Neural cell (in vitro differentiated cells): ENCODE results near the gene TSPYL2. TPM values are rescaled to one million over a fixed set of nuclear protein-coding genes. Genes with fewer than 3 reads are reported as not detected.

Experiments used
- H2AFZ ChIP-seq: fragments of 200-600, 300-800 bp; sonication (generic), shearing (Covaris generic); 2 replicates; pipeline ENCODE4 v1.6.0; 2014; ENCODE audit warnings: low read depth, mild to moderate bottlenecking, antibody characterized with exemption, low read length, moderate library complexity
- H3F3A ChIP-seq: fragments of 200-600 bp; shearing (Covaris generic); 2 replicates; pipeline ENCODE4 v1.6.1; 2016; ENCODE audit warnings: mild to moderate bottlenecking, moderate library complexity, mixed read lengths, antibody characterized with exemption, low read length; ENCODE audit not compliant: insufficient read depth, poor library complexity, severe bottlenecking
- H3K27ac ChIP-seq: fragments of 200-600, 300-800 bp; sonication (generic), shearing (Covaris generic); 2 replicates; pipeline ENCODE4 v1.5.1; 2014; ENCODE audit warnings: mild to moderate bottlenecking, low read length, moderate library complexity
- H3K27me3 ChIP-seq: fragments of 300-800, 200-600 bp; sonication (generic), shearing (Covaris generic); 2 replicates; pipeline ENCODE4 v1.6.0; 2014; ENCODE audit warnings: mild to moderate bottlenecking, low read depth, low read length, moderate library complexity; ENCODE audit not compliant: insufficient read depth
- H3K36me3 ChIP-seq: fragments of 300-800, 200-600 bp; sonication (generic), shearing (Covaris generic); 2 replicates; pipeline ENCODE4 v1.5.1; 2014; ENCODE audit warnings: mild to moderate bottlenecking, antibody characterized with exemption, low read length, moderate library complexity; ENCODE audit not compliant: insufficient read depth
- H3K4me2 ChIP-seq: fragments of 300-800, 200-600 bp; sonication (generic), shearing (Covaris generic); 2 replicates; pipeline ENCODE4 v1.6.0; 2014; ENCODE audit warnings: mild to moderate bottlenecking, low read length
- H3K4me3 ChIP-seq: fragments of 300-800, 200-600 bp; sonication (generic), shearing (Covaris generic); 2 replicates; pipeline ENCODE4 v1.5.1; 2014; ENCODE audit warnings: mild to moderate bottlenecking, low read length, moderate library complexity
- H3K79me2 ChIP-seq: fragments of 200-600 bp; shearing (Covaris generic); replicated peaks from 2 replicates; pipeline ENCODE4 v1.6.0; 2014; ENCODE audit warnings: mild to moderate bottlenecking, low read length, moderate library complexity; ENCODE audit not compliant: insufficient read depth
- H3K9ac ChIP-seq: fragments of 300-800, 200-600 bp; sonication (generic), shearing (Covaris generic); 2 replicates; pipeline ENCODE4 v1.6.1; 2016; ENCODE audit warnings: mild to moderate bottlenecking, low read length, mixed read lengths
- H3K9me2 ChIP-seq: fragments of 200-600 bp; shearing (Covaris generic); 2 replicates; pipeline ENCODE4 v1.6.1; 2016; ENCODE audit warnings: mild to moderate bottlenecking, low read length, mixed read lengths; ENCODE audit not compliant: insufficient read depth
- H3K9me3 ChIP-seq: fragments of 200-600, 300-800 bp; sonication (generic), shearing (Covaris generic); 2 replicates; pipeline ENCODE4 v1.6.1; 2016; ENCODE audit warnings: mild to moderate bottlenecking, mixed run types, low read length, moderate library complexity, mixed read lengths
- H4K20me1 ChIP-seq: fragments of 200-600 bp; shearing (Covaris generic); 2 replicates; pipeline ENCODE4 v1.6.1; 2016; ENCODE audit warnings: mild to moderate bottlenecking, mixed run types; ENCODE audit not compliant: insufficient read depth
- EP300 ChIP-seq: fragments of 450-650 bp; conservative IDR thresholded peaks from 2 replicates; pipeline ENCODE4 v1.6.1; 2014; ENCODE audit warnings: antibody characterized with exemption, mild to moderate bottlenecking, moderate library complexity; ENCODE audit not compliant: poor library complexity, severe bottlenecking
- EZH2 ChIP-seq: fragments of 200-600, 300-800 bp; shearing (Covaris generic), sonication (generic); IDR thresholded peaks from 2 replicates; pipeline ENCODE4 v1.6.1; 2014; ENCODE audit warnings: antibody characterized with exemption, low read length, borderline replicate concordance, mild to moderate bottlenecking; ENCODE audit not compliant: insufficient read depth, poor library complexity, severe bottlenecking
- MXI1 ChIP-seq: fragments of 450-650 bp; conservative IDR thresholded peaks from 2 replicates; pipeline ENCODE4 v1.6.1; 2014; ENCODE audit warnings: antibody characterized with exemption, mild to moderate bottlenecking; ENCODE audit not compliant: poor library complexity, severe bottlenecking
- POLR2AphosphoS5 ChIP-seq: IDR thresholded peaks from 2 replicates; pipeline ENCODE4 v1.6.1; 2012
- RAD21 ChIP-seq: fragments of 450-650 bp; conservative IDR thresholded peaks from 2 replicates; pipeline ENCODE4 v1.6.1; 2014; ENCODE audit warnings: antibody characterized with exemption, mild to moderate bottlenecking, moderate library complexity
- SMC3 ChIP-seq: fragments of 450-650 bp; conservative IDR thresholded peaks from 2 replicates; pipeline ENCODE4 v1.6.1; 2014; ENCODE audit warnings: antibody characterized with exemption, mild to moderate bottlenecking, moderate library complexity; ENCODE audit not compliant: poor library complexity
- TAF1 ChIP-seq: IDR thresholded peaks from 2 replicates; pipeline ENCODE4 v1.6.1; 2012; ENCODE audit warnings: low read depth
- polyA plus RNA-seq: library from polyadenylated mRNA; depleted of rRNA; stranded (reverse); fragments of >200 nt; gene quantifications from 2 replicates; pipeline ENCODE4 v1.2.3, GENCODE V29; 2014
- TF ChIP-seq, protein P1 (sequence below): IDR thresholded peaks from 2 replicates; pipeline ENCODE4 v1.6.1; 2012; ENCODE audit warnings: borderline replicate concordance
- TF ChIP-seq, protein P2 (sequence below): fragments of 450-650 bp; IDR thresholded peaks from 2 replicates; pipeline ENCODE4 v1.5.1; 2014; ENCODE audit warnings: antibody characterized with exemption, mild to moderate bottlenecking, moderate library complexity; ENCODE audit not compliant: poor library complexity, severe bottlenecking

The TSPYL2 gene
- polyA plus RNA-seq, 1 donor from 2014 or later, result 43.2 TPM

DNA sequence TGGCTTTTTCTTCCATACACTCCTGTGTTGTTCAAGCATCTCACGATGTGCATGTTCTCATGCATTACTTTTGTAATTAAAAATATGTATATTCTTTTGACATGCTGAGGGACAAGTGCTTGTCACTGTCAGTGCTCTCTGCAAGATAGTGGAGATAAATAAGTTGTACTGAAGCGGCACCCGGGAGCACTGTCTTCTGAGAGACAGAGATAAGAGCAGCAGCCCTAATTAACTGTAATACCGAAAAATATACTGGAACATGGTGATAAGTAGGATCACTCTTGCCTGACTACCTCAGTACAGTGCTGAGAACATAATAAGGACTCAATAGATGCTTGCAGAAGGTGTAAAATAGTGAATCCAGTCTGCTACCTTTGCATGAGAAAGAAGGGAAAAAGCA is 42.9 kb upstream of the TSPYL2 start:
- TF ChIP-seq MXI1 (no peak), TAF1 (no peak), EP300 (no peak), SMC3 (no peak), EZH2 (no peak)
- TF ChIP-seq, protein P1, sequence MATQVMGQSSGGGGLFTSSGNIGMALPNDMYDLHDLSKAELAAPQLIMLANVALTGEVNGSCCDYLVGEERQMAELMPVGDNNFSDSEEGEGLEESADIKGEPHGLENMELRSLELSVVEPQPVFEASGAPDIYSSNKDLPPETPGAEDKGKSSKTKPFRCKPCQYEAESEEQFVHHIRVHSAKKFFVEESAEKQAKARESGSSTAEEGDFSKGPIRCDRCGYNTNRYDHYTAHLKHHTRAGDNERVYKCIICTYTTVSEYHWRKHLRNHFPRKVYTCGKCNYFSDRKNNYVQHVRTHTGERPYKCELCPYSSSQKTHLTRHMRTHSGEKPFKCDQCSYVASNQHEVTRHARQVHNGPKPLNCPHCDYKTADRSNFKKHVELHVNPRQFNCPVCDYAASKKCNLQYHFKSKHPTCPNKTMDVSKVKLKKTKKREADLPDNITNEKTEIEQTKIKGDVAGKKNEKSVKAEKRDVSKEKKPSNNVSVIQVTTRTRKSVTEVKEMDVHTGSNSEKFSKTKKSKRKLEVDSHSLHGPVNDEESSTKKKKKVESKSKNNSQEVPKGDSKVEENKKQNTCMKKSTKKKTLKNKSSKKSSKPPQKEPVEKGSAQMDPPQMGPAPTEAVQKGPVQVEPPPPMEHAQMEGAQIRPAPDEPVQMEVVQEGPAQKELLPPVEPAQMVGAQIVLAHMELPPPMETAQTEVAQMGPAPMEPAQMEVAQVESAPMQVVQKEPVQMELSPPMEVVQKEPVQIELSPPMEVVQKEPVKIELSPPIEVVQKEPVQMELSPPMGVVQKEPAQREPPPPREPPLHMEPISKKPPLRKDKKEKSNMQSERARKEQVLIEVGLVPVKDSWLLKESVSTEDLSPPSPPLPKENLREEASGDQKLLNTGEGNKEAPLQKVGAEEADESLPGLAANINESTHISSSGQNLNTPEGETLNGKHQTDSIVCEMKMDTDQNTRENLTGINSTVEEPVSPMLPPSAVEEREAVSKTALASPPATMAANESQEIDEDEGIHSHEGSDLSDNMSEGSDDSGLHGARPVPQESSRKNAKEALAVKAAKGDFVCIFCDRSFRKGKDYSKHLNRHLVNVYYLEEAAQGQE, result no peak
- Histone ChIP-seq H3K27ac (no peak overlapping the region), H3K4me3 (no peak overlapping the region), H3K9me2 (no peaks in the 10 kb centered on the region), H3K9me3 (no peaks in the 10 kb centered on the region), H3K9ac (no peak overlapping the region), H3K79me2 (no peaks in the 10 kb centered on the region), H4K20me1 (no peaks in the 10 kb centered on the region), H3K36me3 (no peaks in the 10 kb centered on the region), H2AFZ (no peak overlapping the region), H3F3A (no peaks in the 10 kb centered on the region), H3K4me2 (no peak overlapping the region), H3K27me3 (no peaks in the 10 kb centered on the region)

DNA sequence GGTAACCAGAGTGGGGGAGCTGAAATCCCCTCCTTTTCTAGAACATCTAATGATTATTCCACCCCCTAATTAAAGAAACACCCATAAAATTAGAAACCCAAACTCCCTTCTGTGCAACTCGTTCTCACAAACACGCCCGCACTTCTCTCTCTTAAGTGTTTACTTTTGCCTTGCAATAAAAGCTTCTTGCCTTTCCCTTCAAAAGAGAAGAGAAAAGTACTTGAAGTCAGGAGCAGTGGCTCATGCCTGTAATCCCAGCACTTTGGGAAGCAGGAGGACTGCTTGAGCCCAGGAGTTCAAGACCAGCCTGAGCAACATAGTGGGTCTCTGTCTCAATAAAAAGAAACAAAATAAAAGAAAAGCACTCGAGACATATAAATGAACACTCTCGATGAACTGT is 37.2 kb upstream of the TSPYL2 start:
- H3K27ac ChIP-seq, result no peak overlapping the region
- H3K9me2 ChIP-seq, result no peaks in the 10 kb centered on the region
- H3K27me3 ChIP-seq, result no peaks in the 10 kb centered on the region
- H3K4me2 ChIP-seq, result no peak overlapping the region
- no peak overlapping the region for H3K4me3 ChIP-seq
- no peaks in the 10 kb centered on the region for H3F3A ChIP-seq
- no peak overlapping the region for H2AFZ ChIP-seq
- H3K79me2 ChIP-seq, result peaks cover 10% of the 10 kb centered on the region
- no peak overlapping the region for H3K9ac ChIP-seq
- TF ChIP-seq SMC3, result no peak
- no peak for TF ChIP-seq RAD21
- TF ChIP-seq MXI1, result no peak
- no peak for TF ChIP-seq EZH2
- no peaks in the 10 kb centered on the region for H3K9me3 ChIP-seq
- H4K20me1 ChIP-seq, result no peaks in the 10 kb centered on the region
- H3K36me3 ChIP-seq, result no peaks in the 10 kb centered on the region

- Histone ChIP-seq H4K20me1 (no peaks in the 10 kb centered on the region), H3K9me3 (no peaks in the 10 kb centered on the region), H3K9me2 (no peaks in the 10 kb centered on the region), H3K36me3 (no peaks in the 10 kb centered on the region), H3K27ac (no peak overlapping the region), H2AFZ (no peak overlapping the region), H3K9ac (peak overlapping the region; percentile 64), H3F3A (no peaks in the 10 kb centered on the region), H3K27me3 (no peaks in the 10 kb centered on the region), H3K4me2 (no peak overlapping the region), H3K4me3 (no peak overlapping the region), H3K79me2 (peaks cover 32% of the 10 kb centered on the region)
- TF ChIP-seq EZH2 (no peak), MXI1 (no peak), POLR2AphosphoS5 (no peak), SMC3 (no peak)
- TF ChIP-seq, protein P2, sequence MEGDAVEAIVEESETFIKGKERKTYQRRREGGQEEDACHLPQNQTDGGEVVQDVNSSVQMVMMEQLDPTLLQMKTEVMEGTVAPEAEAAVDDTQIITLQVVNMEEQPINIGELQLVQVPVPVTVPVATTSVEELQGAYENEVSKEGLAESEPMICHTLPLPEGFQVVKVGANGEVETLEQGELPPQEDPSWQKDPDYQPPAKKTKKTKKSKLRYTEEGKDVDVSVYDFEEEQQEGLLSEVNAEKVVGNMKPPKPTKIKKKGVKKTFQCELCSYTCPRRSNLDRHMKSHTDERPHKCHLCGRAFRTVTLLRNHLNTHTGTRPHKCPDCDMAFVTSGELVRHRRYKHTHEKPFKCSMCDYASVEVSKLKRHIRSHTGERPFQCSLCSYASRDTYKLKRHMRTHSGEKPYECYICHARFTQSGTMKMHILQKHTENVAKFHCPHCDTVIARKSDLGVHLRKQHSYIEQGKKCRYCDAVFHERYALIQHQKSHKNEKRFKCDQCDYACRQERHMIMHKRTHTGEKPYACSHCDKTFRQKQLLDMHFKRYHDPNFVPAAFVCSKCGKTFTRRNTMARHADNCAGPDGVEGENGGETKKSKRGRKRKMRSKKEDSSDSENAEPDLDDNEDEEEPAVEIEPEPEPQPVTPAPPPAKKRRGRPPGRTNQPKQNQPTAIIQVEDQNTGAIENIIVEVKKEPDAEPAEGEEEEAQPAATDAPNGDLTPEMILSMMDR, result peak; percentile 14
- TF ChIP-seq, protein P1, result no peak
These were observed 34.9 kb upstream of the TSPYL2 start for GRCh38 chrX:53047228-53047627.
